Suppressor macrophage treated with lipopolysaccharide for 1 hour (primary cell): ENCODE results near the gene HMOX2.

Experiments used
- DNase-seq, 3 donors: peaks; one replicate each; pipeline ENCODE4 v3.0.0-alpha.2; 2020 to 2022

Gene HMOX2

DNA sequence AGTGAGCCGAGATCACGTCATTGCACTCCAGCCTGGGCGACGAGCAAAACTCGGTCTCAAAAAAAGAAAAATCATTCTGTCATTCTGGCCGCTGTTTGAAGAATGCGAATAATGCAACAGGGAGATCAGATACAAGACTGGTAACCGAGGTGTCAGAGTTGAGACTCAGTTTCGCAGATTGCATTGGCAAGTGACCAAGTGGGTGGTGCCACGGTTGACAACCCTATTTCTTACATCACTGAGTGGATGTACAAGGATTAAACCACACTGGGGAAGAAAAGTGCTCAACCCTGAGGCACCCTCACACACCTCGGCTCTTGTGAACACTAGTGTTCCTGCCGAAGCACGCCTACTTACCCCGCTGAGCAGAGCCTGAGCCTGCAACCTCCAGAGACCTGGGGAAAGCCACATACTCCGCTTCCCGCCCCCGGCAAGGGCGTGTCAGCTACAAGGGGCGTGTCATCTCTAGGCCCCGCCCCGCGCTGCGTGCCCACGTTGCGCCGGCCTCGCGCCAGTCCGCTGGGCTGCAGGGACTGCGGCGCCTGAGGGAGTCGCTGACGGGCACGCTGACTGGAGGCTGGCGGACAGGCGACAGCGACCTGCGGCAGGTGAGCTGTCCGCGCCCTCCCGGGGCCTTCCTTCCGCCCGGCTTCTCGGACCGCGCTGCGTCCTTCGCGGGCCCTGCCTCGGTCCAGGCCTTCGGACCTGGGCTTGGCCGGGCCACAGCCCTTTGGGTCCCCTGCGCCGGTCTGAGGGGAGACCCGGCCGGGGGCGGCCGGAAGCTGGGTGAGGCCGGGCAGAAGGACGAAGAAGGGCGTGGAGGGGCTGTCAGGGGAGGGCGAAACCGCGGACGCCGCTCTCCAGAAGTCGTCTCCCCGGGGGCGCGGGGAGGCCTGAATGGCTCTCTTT is at the start of gene HMOX2:
HMOX2 (plus strand) TSS at position 519 of the 909 bp plus-strand sequence. CDS start 29,127 bp downstream, outside the sequence.
- peak; percentile 94 to 97 (median 97) for DNase-seq

DNA sequence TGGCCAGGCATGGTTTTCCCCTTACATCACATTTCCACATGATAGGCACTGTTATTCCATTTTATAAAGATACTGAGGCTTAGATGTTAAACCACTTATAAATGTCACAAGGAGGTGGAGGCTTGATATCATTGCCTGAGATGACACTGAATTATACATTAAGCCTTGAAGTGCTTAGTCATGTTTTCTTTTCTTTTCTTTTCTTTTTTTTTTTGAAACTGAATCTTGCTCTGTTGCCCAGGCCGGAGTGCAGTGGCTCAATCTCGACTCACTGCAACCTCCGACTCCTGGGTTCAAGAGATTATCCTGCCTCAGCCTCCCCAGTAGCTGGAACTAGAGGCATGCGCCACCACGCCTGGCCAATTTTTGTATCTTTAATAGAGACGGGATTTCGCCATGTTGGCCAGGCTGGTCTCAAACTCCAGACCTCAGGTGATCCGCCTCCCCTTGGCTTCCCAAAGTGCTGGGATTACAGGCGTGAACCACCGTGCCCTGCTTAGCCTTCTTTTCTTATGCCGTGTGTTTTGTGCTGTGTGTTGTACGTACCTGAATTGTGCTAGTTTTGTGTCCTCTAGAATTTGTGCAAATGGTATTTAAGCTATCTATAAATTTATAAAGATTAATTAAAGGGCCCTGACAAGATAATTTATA is 49.4 kb upstream of the HMOX2 start:
- no peak for DNase-seq

DNA sequence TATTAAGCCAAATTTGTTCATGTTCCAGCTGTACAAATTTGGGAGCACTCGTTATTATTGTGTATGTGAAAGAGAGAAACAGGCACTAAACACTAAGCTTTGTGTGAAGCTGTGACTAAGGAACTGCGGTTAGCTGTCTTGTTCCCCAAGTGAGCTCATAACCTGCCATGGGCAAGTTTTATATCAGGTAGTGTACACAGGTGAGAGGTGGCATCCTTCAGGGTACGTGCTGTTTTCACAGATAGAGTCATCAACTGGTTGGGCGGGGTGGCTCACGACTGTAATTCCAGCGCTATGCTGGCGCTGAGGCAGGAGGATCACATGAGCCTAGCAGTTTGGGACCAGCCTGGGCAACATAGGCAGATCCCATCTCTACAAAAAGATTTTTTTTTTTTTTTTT is 47.7 kb upstream of the HMOX2 start:
- no peak for DNase-seq

DNA sequence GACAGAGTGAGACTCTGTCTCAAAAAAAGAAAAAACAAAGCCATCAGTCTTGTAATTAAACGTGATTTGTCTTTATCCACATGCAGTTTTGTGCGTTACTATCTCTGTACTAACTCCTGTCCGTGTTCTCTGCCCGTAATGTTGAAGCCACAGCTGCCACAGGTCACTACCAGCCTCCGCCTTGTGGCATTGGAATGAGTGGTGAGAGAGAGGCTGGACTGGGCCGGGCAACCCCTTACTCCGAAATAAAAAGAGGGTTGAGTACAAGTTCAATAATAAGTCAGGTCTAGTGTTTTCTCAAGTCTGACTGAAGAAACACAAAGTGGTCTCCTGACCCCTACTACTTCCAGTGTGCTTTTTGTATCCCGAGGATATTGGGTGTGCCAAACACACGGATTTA is 45.2 kb upstream of the HMOX2 start:
- DNase-seq: peak in 1 of 3 donors; percentile 12

DNA sequence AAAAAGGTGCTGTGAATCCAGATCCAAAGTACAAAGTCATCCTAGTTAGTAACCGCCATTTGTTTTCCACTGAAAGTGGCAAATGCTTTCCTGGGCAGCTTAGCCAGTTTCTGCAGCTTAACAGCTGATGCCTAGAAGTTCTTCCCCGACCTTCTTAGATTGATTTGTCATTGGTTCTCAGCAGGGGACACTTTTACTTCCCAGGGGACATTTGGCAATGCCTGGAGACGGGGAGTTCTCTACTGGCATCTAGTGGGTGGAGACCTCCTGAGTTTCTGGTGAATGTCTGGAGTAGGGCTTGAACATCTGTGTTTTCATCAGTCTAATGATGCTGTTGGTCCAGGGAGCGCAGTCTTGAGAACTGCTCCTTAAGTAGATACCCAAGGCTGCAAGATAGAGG is 43.0 kb upstream of the HMOX2 start:
- DNase-seq: no peak

DNA sequence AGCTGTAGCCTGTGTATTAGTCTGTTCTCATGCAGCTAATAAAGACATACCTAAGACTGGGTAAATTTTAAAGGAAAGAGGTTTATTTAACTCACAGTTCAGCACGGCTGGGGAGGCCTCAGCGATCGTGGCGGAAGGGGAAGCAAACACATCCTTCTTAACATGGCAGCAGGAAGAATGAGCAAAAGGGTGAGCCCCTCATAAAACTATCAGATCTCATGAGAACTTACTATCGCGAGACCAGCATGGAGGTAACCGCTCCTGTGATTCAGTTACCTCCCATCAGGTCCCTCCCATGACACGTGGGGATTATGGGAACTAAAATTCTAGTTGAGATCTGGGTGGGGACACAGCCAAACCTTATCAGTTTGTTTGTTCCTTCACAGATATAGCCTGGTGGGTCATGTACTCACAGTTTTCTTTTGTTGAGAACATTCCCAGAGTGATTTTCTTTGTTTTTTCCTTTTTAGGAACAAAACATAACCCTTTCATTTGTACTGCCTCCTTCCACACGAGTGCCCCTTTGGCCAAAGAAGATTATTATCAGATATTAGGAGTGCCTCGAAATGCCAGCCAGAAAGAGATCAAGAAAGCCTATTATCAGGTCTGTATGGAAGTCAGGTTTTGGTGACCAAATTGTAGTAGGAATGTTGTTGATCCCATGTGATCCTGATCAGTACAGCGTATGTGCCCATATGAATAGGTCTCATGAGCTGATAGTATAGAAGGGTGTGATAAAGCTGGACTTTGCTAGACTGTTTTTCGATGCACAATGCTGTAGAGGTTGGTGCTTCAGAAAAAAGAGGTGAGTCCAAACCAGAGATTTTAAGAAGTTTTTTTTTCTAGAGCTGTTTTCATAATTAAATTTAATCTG is 42.0 kb upstream of the HMOX2 start:
- DNase-seq: peak in 1 of 3 donors; percentile 13

- DNase-seq: no peak
Observed at GRCh38 chr16:4435337-4436067, 40.7 kb upstream of the HMOX2 start.

GRCh38 chr16:4437366-4437765 is 38.8 kb upstream of the HMOX2 start:
- DNase-seq: peak in 1 of 3 donors; percentile 9

- peak in 1 of 3 donors; percentile 8 for DNase-seq
Observed at GRCh38 chr16:4442371-4442770, 33.8 kb upstream of the HMOX2 start.

DNA sequence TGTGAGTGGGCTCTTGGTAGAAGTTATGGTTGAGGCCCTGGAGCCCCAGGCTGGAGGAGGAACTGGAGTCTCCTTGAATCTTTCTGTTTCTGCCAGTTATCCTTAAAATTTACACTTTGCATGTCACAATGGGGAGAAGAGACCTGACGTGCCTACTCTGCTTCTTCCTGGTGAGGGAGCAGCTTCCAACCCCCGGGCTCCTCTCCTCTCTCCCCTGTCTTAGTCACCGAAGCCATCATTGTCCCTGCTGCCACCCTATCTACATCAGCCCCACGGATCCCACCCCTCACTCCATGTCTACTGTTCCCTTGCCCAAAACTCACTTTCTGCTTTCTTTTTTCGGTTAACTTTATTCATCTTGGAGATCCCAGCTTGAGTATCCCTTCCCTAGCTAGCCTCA is 32.9 kb upstream of the HMOX2 start:
- DNase-seq: peak in 1 of 3 donors; percentile 6

DNA sequence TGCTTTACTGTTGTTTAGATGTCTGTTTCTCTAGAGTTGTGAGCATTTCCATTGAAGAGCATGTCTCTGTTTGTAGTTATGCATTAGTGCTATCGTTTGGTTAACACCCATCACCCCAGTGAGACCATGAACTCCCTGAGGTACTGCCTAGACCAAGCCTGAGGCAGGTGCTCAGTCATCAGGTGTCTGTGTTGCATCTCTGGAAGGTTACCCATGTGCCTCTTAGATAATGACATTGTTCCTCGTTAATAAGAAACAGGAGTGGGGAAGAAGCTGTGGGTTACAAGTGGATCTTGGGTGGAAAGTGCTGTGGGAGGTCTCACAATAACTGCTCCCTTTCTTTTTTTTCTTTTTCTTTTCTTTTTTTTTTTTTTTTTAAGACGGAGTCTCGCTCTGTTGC is 32.2 kb upstream of the HMOX2 start:
- no peak for DNase-seq

GRCh38 chr16:4450430-4450829 is 25.8 kb upstream of the HMOX2 start:
- DNase-seq: no peak

- no peak for DNase-seq
Observed at GRCh38 chr16:4450931-4451519, 25.2 kb upstream of the HMOX2 start.

GRCh38 chr16:4452674-4453073 is 23.5 kb upstream of the HMOX2 start:
- peak in 2 of 3 donors; percentile 10 to 19 for DNase-seq

DNA sequence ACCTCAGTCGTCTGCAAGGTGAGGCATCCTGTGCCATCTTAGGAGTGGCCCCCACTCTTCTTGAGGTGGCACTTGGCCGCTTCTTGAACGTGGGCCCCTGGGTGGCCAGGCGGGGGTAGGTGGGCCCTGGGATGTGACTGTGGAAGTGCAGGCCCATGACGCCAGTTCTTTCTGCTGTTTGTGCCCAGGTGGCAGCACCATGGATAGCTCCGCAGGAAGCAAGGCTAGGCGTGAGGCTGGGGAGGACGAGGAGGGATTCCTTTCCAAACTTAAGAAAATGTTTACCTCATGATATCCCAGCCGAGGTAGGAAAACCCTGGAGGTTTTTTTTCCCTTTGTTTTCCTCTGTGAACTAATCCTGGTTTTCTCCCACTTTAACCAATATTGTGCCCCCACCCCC is 21.6 kb upstream of the HMOX2 start:
- DNase-seq: peak in 1 of 3 donors; percentile 5

GRCh38 chr16:4455081-4455480 is 21.1 kb upstream of the HMOX2 start:
- DNase-seq: peak in 1 of 3 donors; percentile 3

DNA sequence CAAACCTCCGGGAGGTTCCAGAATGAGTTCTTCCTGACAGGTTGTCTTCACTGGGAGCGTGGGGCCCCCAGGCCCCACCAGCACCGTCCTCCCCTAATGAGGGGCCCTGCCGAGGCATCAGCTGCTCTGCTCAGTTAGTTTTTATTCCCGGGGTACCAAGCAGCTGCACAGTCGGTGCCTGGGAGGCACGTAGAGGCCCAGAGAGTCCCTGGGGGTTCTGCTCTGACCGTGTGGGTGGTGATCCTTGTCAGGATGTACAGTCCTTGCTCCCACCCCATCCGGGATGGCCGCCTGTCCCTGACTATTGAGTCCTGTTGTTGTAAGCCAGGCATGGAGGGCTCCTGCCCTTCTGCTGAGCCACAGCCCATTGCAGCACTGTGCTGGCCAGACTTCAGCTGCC is 20.2 kb upstream of the HMOX2 start:
- peak in 1 of 3 donors; percentile 7 for DNase-seq

- no peak for DNase-seq
Observed at GRCh38 chr16:4460936-4461249, 15.3 kb upstream of the HMOX2 start.

DNA sequence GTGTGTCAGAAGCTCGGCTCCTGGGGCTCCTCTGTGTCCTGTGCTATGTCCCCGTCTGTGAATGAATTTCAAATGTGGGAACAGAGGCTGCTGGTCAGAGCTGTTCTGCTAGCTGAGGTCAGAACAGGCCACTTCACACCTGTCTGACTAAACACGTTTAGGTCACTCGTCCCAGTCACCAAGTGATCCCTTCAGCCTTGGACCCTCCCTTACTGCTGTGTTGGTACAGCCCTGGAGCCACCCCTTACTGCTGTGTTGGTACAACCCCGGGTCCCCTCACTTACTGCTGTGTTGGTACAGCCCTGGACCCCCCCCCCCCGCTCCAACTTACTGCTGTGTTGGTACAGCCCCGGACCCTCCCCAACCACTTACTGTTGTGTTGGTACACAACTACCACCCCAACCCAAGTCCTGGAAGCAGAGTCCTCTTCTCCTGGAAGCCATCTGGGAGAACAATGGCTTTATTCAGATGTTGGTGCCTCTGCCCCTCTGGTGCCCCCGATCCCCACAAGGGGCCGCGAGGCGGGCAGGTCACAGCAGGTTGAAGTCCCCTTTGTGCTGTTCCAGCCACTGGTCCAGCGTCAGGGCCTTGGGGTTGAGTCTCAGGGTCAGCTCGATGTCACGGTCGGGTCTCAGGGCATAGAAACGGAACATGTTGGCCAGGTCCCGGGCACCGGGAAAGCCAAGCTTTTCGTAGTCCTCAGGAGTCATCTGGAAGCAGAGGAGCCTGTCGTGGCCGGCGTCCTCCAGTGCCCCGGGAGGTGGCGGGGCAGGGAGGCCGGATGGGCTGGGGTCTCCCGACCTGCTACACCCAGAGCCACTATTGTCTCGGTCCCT is 14.7 kb upstream of the HMOX2 start:
- DNase-seq: no peak

GRCh38 chr16:4463522-4464163 is 12.6 kb upstream of the HMOX2 start:
- DNase-seq: no peak
